Ecto neural progenitor cell (in vitro differentiated cells): Measurements from ENCODE around the gene SLC25A22.
A peak's percentile ranks its signal among the peaks of the same experiment; 100 is the strongest.

ENCODE experiments used
- DNase-seq: peaks from one replicate; pipeline ENCODE4 v3.0.0-alpha.2; 2018; ENCODE audit warnings: low spot score

SLC25A22 gene

DNA sequence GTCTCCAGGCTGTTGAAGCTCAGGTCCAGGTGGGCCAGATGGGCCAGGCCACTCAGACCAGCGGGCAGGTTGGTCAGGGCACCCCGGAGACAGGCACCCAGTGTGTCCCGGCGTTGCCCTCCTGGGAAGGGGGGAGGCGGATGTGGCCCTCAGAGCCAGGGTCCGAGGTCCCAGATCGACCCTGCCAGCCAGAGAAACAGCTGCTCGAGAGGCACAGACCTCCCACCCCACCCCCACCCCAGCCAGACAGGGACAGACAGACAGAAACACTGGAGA is 5.3 kb upstream of the SLC25A22 start:
- no peak for DNase-seq

- DNase-seq, result no peak
These were observed 4.8 kb upstream of the SLC25A22 start for GRCh38 chr11:802693-803466.

DNA sequence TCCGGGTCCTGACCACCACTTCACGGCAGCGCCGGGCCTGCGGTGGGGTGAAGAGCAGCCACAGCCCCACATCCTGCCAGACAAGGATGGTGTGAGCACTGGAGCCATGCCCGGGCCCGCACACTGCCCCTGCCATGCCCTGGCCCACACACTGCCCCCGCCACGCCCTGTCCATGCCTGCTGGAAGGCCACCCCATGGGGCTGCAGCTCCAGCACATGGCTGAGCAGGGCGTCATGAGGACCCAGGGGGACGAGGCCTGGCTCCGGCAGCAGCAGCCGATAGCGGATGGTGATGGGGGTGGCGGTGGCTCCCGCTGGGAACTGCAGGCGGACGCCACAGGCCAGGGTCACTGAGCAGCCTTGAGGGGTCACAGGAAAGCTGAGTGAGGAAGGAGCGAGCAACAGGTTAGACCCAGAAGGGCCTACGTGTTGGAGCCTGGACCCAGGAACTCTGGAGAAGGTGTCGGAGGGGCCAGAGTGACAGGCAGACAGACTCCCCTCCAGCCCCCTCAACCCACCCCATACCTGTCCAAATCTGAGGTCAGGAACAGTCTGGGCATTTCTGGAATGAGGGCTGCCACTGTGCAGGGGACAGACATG is 4.0 kb upstream of the SLC25A22 start:
- DNase-seq, result no peak

- DNase-seq, result no peak
These were observed 3.2 kb upstream of the SLC25A22 start for GRCh38 chr11:801097-801780.

GRCh38 chr11:800473-800872 is 2.4 kb upstream of the SLC25A22 start:
- no peak for DNase-seq

- DNase-seq, result no peak
These were observed 1.7 kb upstream of the SLC25A22 start for GRCh38 chr11:799641-800316.

DNA sequence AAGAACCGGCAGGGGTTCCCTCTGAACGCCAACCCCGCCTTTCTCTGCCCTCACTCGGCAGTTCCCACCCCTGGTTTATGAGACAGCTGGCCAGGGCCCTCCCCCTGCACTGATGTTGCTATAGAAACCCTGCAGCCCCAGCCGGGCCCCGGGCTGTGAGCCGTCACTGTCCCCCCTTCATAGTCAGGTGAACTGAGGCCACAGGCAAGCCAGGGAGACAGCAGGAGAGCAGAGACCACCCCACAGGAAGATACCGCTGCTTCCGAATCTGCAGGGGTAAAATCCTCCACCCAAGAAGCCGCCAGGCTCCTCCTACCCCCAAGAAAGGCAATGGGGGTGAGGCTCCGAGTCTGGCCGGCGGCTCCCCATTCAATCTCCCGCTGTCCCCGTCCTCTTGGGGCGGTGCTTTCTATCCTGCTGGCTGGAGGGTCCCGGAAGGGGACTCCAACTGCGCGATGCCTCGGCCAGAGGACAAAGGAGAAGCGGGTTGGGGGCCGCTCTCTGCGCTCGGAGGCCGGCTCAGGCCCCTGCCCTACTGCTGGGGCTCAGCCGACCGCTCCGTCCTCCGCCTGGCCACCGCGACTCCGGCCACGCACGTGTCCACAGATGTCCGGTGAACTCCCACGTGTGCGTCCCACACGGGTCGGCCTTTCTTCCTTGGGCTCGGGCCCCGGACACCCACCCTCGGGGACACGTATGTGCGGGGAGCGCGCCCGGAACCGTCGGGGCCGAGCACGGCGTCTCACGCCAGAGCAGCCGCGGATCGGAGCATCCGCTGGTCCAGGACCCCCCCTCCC is 587 bp downstream of the SLC25A22 start:
- peak; percentile 80 for DNase-seq

DNA sequence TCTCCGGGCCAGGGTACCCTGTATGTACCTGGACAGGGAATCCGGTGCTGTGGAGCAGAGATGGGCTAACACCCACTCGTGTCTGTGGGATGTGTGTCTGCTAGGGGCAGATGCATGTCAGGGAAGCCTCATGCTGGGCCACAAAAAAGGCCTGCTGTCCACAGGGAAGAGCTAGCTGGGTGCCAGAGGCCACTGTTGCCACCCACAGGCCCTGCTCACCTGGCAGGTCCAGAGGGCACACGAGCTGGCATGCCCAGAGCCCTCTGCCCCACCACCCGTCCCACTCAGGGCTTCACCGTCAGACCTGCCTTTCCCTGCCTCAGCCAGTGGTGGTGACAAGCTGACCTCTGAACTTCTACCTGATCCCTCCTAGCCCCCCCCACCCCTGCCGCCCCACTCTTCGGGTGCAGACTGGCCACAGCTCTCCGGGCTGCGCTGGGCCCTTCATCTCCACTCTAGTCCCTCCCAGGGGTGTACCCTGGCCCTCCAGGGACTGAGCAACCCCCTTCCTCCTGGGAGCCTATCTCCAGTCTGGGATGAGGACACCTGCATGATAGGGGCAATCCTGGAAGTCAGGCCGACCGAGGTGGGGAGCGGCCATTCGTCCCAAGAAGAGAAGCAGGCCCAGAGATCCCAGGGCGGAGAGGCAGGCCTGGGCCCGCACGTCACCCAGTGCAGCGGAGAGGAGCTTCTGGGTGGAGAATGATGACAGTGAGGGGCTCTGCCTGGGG is 1.4 kb downstream of the SLC25A22 start:
- DNase-seq, result no peak

GRCh38 chr11:795634-796564 is 2.2 kb downstream of the SLC25A22 start:
- DNase-seq, result no peak

- DNase-seq, result no peak
These were observed 3.1 kb downstream of the SLC25A22 start for GRCh38 chr11:794766-795633.

- DNase-seq, result no peak
These were observed 3.9 kb downstream of the SLC25A22 start for GRCh38 chr11:794013-794765.

DNA sequence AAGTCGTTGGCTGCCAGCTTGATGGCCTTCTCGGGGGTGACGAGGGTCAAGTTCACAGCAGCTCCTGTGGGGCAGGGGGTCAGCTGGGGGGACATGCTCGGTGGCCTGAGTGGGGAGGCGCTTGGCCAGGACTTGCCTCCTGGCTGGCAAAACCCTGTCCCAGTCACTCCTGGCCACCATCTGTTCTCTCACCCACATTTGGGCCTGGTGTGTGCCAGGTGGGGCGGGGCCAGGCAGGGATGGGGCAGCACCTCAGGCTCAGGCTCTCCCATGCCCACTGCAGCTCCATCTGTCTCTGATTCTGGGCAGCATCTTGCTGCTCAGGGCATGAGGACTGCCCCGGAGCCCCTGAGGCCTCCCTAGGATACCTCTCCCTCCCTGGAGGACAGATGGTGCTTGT is 4.5 kb downstream of the SLC25A22 start:
- no peak for DNase-seq

DNA sequence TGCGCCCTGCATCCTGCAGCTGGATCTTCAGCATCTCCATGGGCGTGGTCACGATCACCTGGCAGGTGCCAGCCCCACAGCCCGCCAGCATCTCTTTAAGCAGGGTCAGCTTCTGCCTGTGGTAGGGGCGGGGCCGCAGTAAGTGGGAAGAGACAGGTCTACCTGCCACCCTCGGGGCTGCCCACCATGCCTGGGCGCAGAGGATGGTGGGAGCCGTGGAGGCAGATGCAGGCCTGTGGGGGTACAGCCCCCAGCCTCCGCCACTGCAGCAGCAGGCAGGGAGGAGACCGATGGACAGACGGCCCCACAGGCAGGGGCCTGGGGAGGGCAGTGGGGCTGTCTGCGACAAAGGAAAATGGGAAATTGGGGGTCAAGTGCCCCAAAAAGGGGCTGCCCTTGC is 5.2 kb downstream of the SLC25A22 start:
- DNase-seq, result no peak

DNA sequence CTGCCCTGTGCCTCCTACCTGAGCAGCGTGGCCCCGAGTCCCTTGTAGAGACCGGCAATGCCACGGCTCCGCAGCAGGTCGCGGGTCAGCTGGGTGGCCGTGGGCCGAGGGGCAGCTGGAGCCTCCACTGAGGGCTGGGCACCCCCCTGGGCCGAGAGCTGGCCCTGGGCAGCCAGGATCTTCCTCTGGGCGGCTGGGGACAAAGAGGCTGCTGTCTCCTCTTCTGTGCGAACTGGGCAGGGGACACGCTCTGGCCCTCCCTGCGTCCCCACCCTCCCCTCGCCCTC is 5.6 kb downstream of the SLC25A22 start:
- no peak for DNase-seq

DNA sequence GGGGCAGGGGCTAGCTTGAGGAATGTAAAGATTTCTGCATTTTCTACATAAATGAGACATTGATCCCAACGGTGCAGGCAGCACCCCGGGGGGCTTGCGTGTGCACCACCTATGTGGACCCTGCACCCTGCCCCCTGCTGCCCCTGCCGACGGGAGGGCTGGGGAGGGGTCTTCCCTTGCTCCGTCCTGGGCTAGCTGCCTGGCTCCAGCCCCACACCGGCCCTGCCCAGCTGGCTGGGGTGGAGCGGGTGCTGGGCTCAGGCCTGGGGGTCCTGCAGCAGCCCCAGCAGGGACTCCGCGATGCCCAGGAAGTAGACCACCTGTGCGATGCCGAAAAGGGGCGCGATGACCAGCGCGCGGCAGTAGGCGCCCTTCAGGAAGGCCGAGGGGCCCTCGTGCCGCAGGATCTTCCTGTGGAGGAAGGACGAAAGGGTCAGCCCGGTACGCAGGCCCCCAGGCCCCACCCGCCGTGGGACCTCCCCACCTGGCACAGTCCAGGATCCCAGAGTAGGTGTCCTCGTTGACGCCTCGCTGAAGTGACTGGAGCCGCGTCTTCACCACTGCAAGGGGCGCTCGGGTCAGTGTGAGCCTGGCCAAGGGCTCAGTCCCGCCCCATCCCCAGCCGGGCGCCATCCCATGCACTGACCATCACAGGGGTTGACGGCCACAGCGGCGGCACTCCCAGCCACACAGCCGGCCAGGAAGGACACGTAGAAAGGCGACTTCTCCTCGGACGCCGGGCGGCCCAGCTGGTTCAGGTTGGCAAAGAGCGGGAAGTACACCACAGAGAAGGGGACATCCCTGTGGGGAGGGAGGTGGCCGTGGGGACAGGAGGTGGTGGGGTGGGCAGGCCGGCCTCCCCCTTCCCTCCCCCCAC is 6.2 kb downstream of the SLC25A22 start:
- DNase-seq, result no peak

- DNase-seq, result no peak
These were observed 7.1 kb downstream of the SLC25A22 start for GRCh38 chr11:790721-791564.

DNA sequence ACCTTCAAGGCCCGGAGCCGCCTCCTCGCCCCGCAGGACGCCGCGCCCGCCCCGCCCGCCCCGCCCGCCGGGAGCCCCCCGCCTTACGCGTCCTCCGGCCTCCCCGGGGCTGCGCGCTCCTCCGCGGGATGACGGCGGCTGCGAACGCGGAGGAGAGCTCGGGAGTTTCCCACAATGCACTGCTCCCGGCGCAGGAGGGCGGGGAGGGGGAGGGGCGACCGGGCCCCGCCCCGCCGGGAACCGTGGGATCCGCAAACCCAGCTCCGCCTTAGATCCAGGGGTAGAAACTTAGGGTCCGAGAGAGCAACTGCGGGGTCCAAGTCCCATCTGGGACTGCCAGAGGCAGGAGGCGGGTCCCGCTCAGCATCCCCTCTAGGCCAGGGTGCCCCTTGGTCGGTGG is 8.1 kb downstream of the SLC25A22 start, which contains the start of gene CEND1:
Gene CEND1 (minus strand): TSS at position 148 of the 400 bp plus-strand sequence. CDS start 1,514 bp downstream, outside the sequence.
- DNase-seq, result no peak
